ENCODE data around the gene PIP5K1B.

Gene PIP5K1B

GRCh38 chr9:68755051-68755450, 50.0 kb downstream of the PIP5K1B start:
- TF ChIP-seq SIN3A (IDR thresholded peaks at IDR 0.05; ENCODE audit: borderline replicate concordance, insufficient read depth, low read length) (no peak), REST (IDR thresholded peaks at IDR 0.05; ENCODE audit: insufficient read depth in 1 of 2, low read depth in 2 of 2, low read length in 2 of 2) (no peak), FOXP2 (optimal IDR thresholded peaks at IDR 0.05; ENCODE audit: borderline replicate concordance, extremely low read depth, extremely low read length, insufficient read depth) (no peak), TAF1 (IDR thresholded peaks at IDR 0.05; ENCODE audit: borderline replicate concordance, insufficient read depth, low read length) (no peak), POLR2AphosphoS5 (IDR thresholded peaks at IDR 0.05; ENCODE audit: low read depth, low read length) (no peak)

- TF ChIP-seq SIN3A (IDR thresholded peaks at IDR 0.05; ENCODE audit: borderline replicate concordance, insufficient read depth, low read length) (no peak), POLR2AphosphoS5 (IDR thresholded peaks at IDR 0.05; ENCODE audit: low read depth, low read length) (no peak)
Observed at GRCh38 chr9:68755752-68756151, 50.7 kb downstream of the PIP5K1B start.

- TF ChIP-seq REST (IDR thresholded peaks at IDR 0.05; ENCODE audit: insufficient read depth in 1 of 2, low read depth in 2 of 2, low read length in 2 of 2) (no peak), POLR2AphosphoS5 (IDR thresholded peaks at IDR 0.05; ENCODE audit: low read depth, low read length) (no peak), FOXP2 (optimal IDR thresholded peaks at IDR 0.05; ENCODE audit: borderline replicate concordance, extremely low read depth, extremely low read length, insufficient read depth) (no peak), SIN3A (IDR thresholded peaks at IDR 0.05; ENCODE audit: borderline replicate concordance, insufficient read depth, low read length) (no peak), TAF1 (IDR thresholded peaks at IDR 0.05; ENCODE audit: borderline replicate concordance, insufficient read depth, low read length) (no peak)
Observed at GRCh38 chr9:68759981-68760673, 55.1 kb downstream of the PIP5K1B start.

GRCh38 chr9:68760674-68761333, 55.8 kb downstream of the PIP5K1B start:
- no peak for TF ChIP-seq TAF1 (IDR thresholded peaks at IDR 0.05; ENCODE audit: borderline replicate concordance, insufficient read depth, low read length)
- TF ChIP-seq POLR2AphosphoS5 (IDR thresholded peaks at IDR 0.05; ENCODE audit: low read depth, low read length), result no peak
- no peak for TF ChIP-seq FOXP2 (optimal IDR thresholded peaks at IDR 0.05; ENCODE audit: borderline replicate concordance, extremely low read depth, extremely low read length, insufficient read depth)
- TF ChIP-seq REST (IDR thresholded peaks at IDR 0.05; ENCODE audit: insufficient read depth in 1 of 2, low read depth in 2 of 2, low read length in 2 of 2), result no peak
- TF ChIP-seq SIN3A (IDR thresholded peaks at IDR 0.05; ENCODE audit: borderline replicate concordance, insufficient read depth, low read length), result no peak

- no peak for TF ChIP-seq POLR2AphosphoS5 (IDR thresholded peaks at IDR 0.05; ENCODE audit: low read depth, low read length)
- TF ChIP-seq TAF1 (IDR thresholded peaks at IDR 0.05; ENCODE audit: borderline replicate concordance, insufficient read depth, low read length), result no peak
- no peak for TF ChIP-seq REST (IDR thresholded peaks at IDR 0.05; ENCODE audit: insufficient read depth in 1 of 2, low read depth in 2 of 2, low read length in 2 of 2)
- TF ChIP-seq SIN3A (IDR thresholded peaks at IDR 0.05; ENCODE audit: borderline replicate concordance, insufficient read depth, low read length), result no peak
- no peak for TF ChIP-seq FOXP2 (optimal IDR thresholded peaks at IDR 0.05; ENCODE audit: borderline replicate concordance, extremely low read depth, extremely low read length, insufficient read depth)
Observed at GRCh38 chr9:68762570-68762969, 57.5 kb downstream of the PIP5K1B start.

All from PFSK-1 (cell line).